Measurements from ENCODE around the gene NLRP8.
"Not testable (repeated sequence)": the region's sequence is repeated elsewhere in the genome, so short reads cannot be mapped to it uniquely, and the experiment has no call there.

Gene NLRP8

GRCh38 chr19:55912916-55913315 is 34.7 kb upstream of the NLRP8 start:
- ChIA-PET POLR2A (no interaction called here), CTCF (no interaction called here)
- H3K36me3 ChIP-seq (ENCODE audit: control insufficient read depth in 4 of 4, insufficient read depth in 4 of 4, low read length in 3 of 4): no peaks in the 10 kb centered on the region
- no peak for DNase-seq
- 85% methylated on average over 4 of the region's 7 CpGs for WGBS (ENCODE audit: insufficient coverage)
- no peak overlapping the region for H3K4me3 ChIP-seq (ENCODE audit: control insufficient read depth in 1 of 7, extremely low read depth in 1 of 7, insufficient read depth in 4 of 7, low read depth in 2 of 7, low read length in 6 of 7)
- H3K27ac ChIP-seq (ENCODE audit: insufficient read depth in 1 of 2, low read depth in 1 of 2, low read length in 2 of 2, poor library complexity in 1 of 2, severe bottlenecking in 2 of 2): no peak overlapping the region
- H3K9me3 ChIP-seq (ENCODE audit: control extremely low read depth in 1 of 5, control insufficient read depth in 4 of 5, insufficient read depth in 2 of 5, low read depth in 1 of 5, low read length in 4 of 5): peaks cover 0 to 16% (median 1%) of the 10 kb centered on the region in 5 experiments
- H3K27me3 ChIP-seq (replicated peaks in 2 of 5; ENCODE audit: control insufficient read depth in 4 of 5, insufficient read depth in 5 of 5, low read length in 4 of 5): no peaks in the 10 kb centered on the region
- H3K4me1 ChIP-seq (ENCODE audit: control extremely low read depth in 1 of 4, control insufficient read depth in 4 of 4, insufficient read depth in 4 of 4, low read length in 3 of 4): no peaks in the 10 kb centered on the region

- no peaks in the 10 kb centered on the region for H3K36me3 ChIP-seq (ENCODE audit: control insufficient read depth in 4 of 4, insufficient read depth in 4 of 4, low read length in 3 of 4)
- peaks cover 0 to 16% (median 1%) of the 10 kb centered on the region in 5 experiments for H3K9me3 ChIP-seq (ENCODE audit: control extremely low read depth in 1 of 5, control insufficient read depth in 4 of 5, insufficient read depth in 2 of 5, low read depth in 1 of 5, low read length in 4 of 5)
- peak in 2 of 3 donors; percentile 0 to 2 for DNase-seq
- no peaks in the 10 kb centered on the region for H3K4me1 ChIP-seq (ENCODE audit: control extremely low read depth in 1 of 4, control insufficient read depth in 4 of 4, insufficient read depth in 4 of 4, low read length in 3 of 4)
- 51% methylated on average over 6 of the region's 9 CpGs for WGBS (ENCODE audit: insufficient coverage)
- CTCF ChIA-PET: no interaction called here
- no peak overlapping the region for H3K4me3 ChIP-seq (ENCODE audit: control insufficient read depth in 1 of 7, extremely low read depth in 1 of 7, insufficient read depth in 4 of 7, low read depth in 2 of 7, low read length in 6 of 7)
- no peaks in the 10 kb centered on the region for H3K27me3 ChIP-seq (replicated peaks in 2 of 5; ENCODE audit: control insufficient read depth in 4 of 5, insufficient read depth in 5 of 5, low read length in 4 of 5)
- no peak overlapping the region for H3K27ac ChIP-seq (ENCODE audit: insufficient read depth in 1 of 2, low read depth in 1 of 2, low read length in 2 of 2, poor library complexity in 1 of 2, severe bottlenecking in 2 of 2)
- POLR2A ChIA-PET: no interaction called here
Observed at GRCh38 chr19:55913643-55914268, 33.9 kb upstream of the NLRP8 start.

- Histone ChIP-seq H3K9me3 (ENCODE audit: control extremely low read depth in 1 of 5, control insufficient read depth in 4 of 5, insufficient read depth in 2 of 5, low read depth in 1 of 5, low read length in 4 of 5) (peaks cover 1 to 15% (median 4%) of the 10 kb centered on the region in 5 experiments), H3K4me3 (ENCODE audit: control insufficient read depth in 1 of 7, extremely low read depth in 1 of 7, insufficient read depth in 4 of 7, low read depth in 2 of 7, low read length in 6 of 7) (no peak overlapping the region), H3K4me1 (ENCODE audit: control extremely low read depth in 1 of 4, control insufficient read depth in 4 of 4, insufficient read depth in 4 of 4, low read length in 3 of 4) (no peaks in the 10 kb centered on the region), H3K36me3 (ENCODE audit: control insufficient read depth in 4 of 4, insufficient read depth in 4 of 4, low read length in 3 of 4) (no peaks in the 10 kb centered on the region), H3K27me3 (replicated peaks in 2 of 5; ENCODE audit: control insufficient read depth in 4 of 5, insufficient read depth in 5 of 5, low read length in 4 of 5) (no peaks in the 10 kb centered on the region), H3K27ac (ENCODE audit: insufficient read depth in 1 of 2, low read depth in 1 of 2, low read length in 2 of 2, poor library complexity in 1 of 2, severe bottlenecking in 2 of 2) (no peak overlapping the region)
- ChIA-PET CTCF (no interaction called here), POLR2A (no interaction called here)
- WGBS (ENCODE audit: insufficient coverage): 76% methylated on average over 2 of the region's 5 CpGs
- DNase-seq: no peak
Observed at GRCh38 chr19:55923556-55923955, 24.1 kb upstream of the NLRP8 start.

GRCh38 chr19:55927991-55928390 is 19.6 kb upstream of the NLRP8 start:
- Histone ChIP-seq H3K9me3 (ENCODE audit: control extremely low read depth in 1 of 5, control insufficient read depth in 4 of 5, insufficient read depth in 2 of 5, low read depth in 1 of 5, low read length in 4 of 5) (peaks cover 0 to 12% (median 4%) of the 10 kb centered on the region in 5 experiments), H3K4me3 (ENCODE audit: control insufficient read depth in 1 of 7, extremely low read depth in 1 of 7, insufficient read depth in 4 of 7, low read depth in 2 of 7, low read length in 6 of 7) (no peak overlapping the region), H3K27me3 (replicated peaks in 2 of 5; ENCODE audit: control insufficient read depth in 4 of 5, insufficient read depth in 5 of 5, low read length in 4 of 5) (no peaks in the 10 kb centered on the region)

GRCh38 chr19:55929258-55929657 is 18.4 kb upstream of the NLRP8 start:
- H3K4me1 ChIP-seq (ENCODE audit: control extremely low read depth in 1 of 4, control insufficient read depth in 4 of 4, insufficient read depth in 4 of 4, low read length in 3 of 4); DNase-seq; H3K36me3 ChIP-seq (ENCODE audit: control insufficient read depth in 4 of 4, insufficient read depth in 4 of 4, low read length in 3 of 4); H3K27me3 ChIP-seq (replicated peaks in 2 of 5; ENCODE audit: control insufficient read depth in 4 of 5, insufficient read depth in 5 of 5, low read length in 4 of 5); CTCF ChIA-PET; H3K4me3 ChIP-seq (ENCODE audit: control insufficient read depth in 1 of 7, extremely low read depth in 1 of 7, insufficient read depth in 4 of 7, low read depth in 2 of 7, low read length in 6 of 7); H3K27ac ChIP-seq (ENCODE audit: insufficient read depth in 1 of 2, low read depth in 1 of 2, low read length in 2 of 2, poor library complexity in 1 of 2, severe bottlenecking in 2 of 2); POLR2A ChIA-PET; H3K9me3 ChIP-seq (ENCODE audit: control extremely low read depth in 1 of 5, control insufficient read depth in 4 of 5, insufficient read depth in 2 of 5, low read depth in 1 of 5, low read length in 4 of 5): not testable (repeated sequence)
- WGBS (ENCODE audit: insufficient coverage): 100% methylated on average over 2 of the region's 5 CpGs

More at GRCh38 chr19:55927991-55928390, 19.6 kb upstream of the NLRP8 start:
- no peak for DNase-seq
- CTCF ChIA-PET: no interaction called here
- POLR2A ChIA-PET: no interaction called here
- 83% methylated on average over 8 of the region's 8 CpGs for WGBS (ENCODE audit: insufficient coverage)
- no peaks in the 10 kb centered on the region for H3K36me3 ChIP-seq (ENCODE audit: control insufficient read depth in 4 of 4, insufficient read depth in 4 of 4, low read length in 3 of 4)
- no peaks in the 10 kb centered on the region for H3K4me1 ChIP-seq (ENCODE audit: control extremely low read depth in 1 of 4, control insufficient read depth in 4 of 4, insufficient read depth in 4 of 4, low read length in 3 of 4)
- H3K27ac ChIP-seq (ENCODE audit: insufficient read depth in 1 of 2, low read depth in 1 of 2, low read length in 2 of 2, poor library complexity in 1 of 2, severe bottlenecking in 2 of 2): no peak overlapping the region

- POLR2A ChIA-PET: no interaction called here
- CTCF ChIA-PET: no interaction called here
- WGBS (ENCODE audit: insufficient coverage): 79% methylated on average over 14 of the region's 14 CpGs
Observed at GRCh38 chr19:55930996-55931515, 16.6 kb upstream of the NLRP8 start.

GRCh38 chr19:55931936-55932386 is 15.7 kb upstream of the NLRP8 start, which contains the start of gene NLRP13:
Gene NLRP13, minus strand, starts transcription at chr19:55932336. Its CDS starts 25 bp downstream, at chr19:55932311.
- H3K9me3 ChIP-seq (ENCODE audit: control extremely low read depth in 1 of 5, control insufficient read depth in 4 of 5, insufficient read depth in 2 of 5, low read depth in 1 of 5, low read length in 4 of 5): peaks cover 0 to 5% (median 0%) of the 10 kb centered on the region in 5 experiments
- H3K36me3 ChIP-seq (ENCODE audit: control insufficient read depth in 4 of 4, insufficient read depth in 4 of 4, low read length in 3 of 4): no peaks in the 10 kb centered on the region
- 94% methylated on average over 7 of the region's 8 CpGs for WGBS (ENCODE audit: insufficient coverage)
- no peaks in the 10 kb centered on the region for H3K27me3 ChIP-seq (replicated peaks in 2 of 5; ENCODE audit: control insufficient read depth in 4 of 5, insufficient read depth in 5 of 5, low read length in 4 of 5)
- ChIA-PET POLR2A (no interaction called here), CTCF (no interaction called here)
- no peak within 1 kb of the TSS for H3K4me3 ChIP-seq (ENCODE audit: control insufficient read depth in 1 of 7, extremely low read depth in 1 of 7, insufficient read depth in 4 of 7, low read depth in 2 of 7, low read length in 6 of 7)
- DNase-seq: no peak
- H3K4me1 ChIP-seq (ENCODE audit: control extremely low read depth in 1 of 4, control insufficient read depth in 4 of 4, insufficient read depth in 4 of 4, low read length in 3 of 4): no peaks in the 10 kb centered on the region
- no peak within 1 kb of the TSS for H3K27ac ChIP-seq (ENCODE audit: insufficient read depth in 1 of 2, low read depth in 1 of 2, low read length in 2 of 2, poor library complexity in 1 of 2, severe bottlenecking in 2 of 2)

More at GRCh38 chr19:55930996-55931515, 16.6 kb upstream of the NLRP8 start:
- Histone ChIP-seq H3K9me3 (ENCODE audit: control extremely low read depth in 1 of 5, control insufficient read depth in 4 of 5, insufficient read depth in 2 of 5, low read depth in 1 of 5, low read length in 4 of 5) (peaks cover 0 to 7% (median 0%) of the 10 kb centered on the region in 5 experiments), H3K27me3 (replicated peaks in 2 of 5; ENCODE audit: control insufficient read depth in 4 of 5, insufficient read depth in 5 of 5, low read length in 4 of 5) (no peaks in the 10 kb centered on the region), H3K27ac (ENCODE audit: insufficient read depth in 1 of 2, low read depth in 1 of 2, low read length in 2 of 2, poor library complexity in 1 of 2, severe bottlenecking in 2 of 2) (no peak overlapping the region), H3K4me3 (ENCODE audit: control insufficient read depth in 1 of 7, extremely low read depth in 1 of 7, insufficient read depth in 4 of 7, low read depth in 2 of 7, low read length in 6 of 7) (no peak overlapping the region), H3K4me1 (ENCODE audit: control extremely low read depth in 1 of 4, control insufficient read depth in 4 of 4, insufficient read depth in 4 of 4, low read length in 3 of 4) (no peaks in the 10 kb centered on the region), H3K36me3 (ENCODE audit: control insufficient read depth in 4 of 4, insufficient read depth in 4 of 4, low read length in 3 of 4) (no peaks in the 10 kb centered on the region)
- no peak for DNase-seq
